ENCODE results near the gene TTC39A.
"Not testable (repeated sequence)": the region's sequence is repeated elsewhere in the genome, so short reads cannot be mapped to it uniquely, and the experiment has no call there.

Gene TTC39A

DNA sequence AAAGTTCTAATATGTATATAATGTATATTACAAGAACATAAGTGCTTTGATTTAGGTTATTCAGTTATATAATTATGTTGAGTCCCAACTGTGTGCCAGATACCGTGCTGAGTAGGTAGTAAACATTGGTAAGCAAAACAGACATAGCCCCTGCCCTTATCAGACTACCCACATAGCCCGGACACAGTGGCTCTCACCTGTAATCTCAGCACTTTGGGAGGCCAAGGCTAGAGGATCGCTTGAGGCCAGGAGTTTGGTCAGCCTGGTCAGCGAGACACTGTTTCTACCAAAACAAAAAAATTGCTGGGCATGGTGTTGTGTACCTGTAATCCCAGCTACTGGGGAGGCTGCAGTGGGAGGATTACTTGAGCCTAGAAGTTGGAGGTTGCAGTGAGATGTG is 63.6 kb downstream of the TTC39A start:
- no peak for DNase-seq (ENCODE audit: low read depth in 2 of 2)

DNA sequence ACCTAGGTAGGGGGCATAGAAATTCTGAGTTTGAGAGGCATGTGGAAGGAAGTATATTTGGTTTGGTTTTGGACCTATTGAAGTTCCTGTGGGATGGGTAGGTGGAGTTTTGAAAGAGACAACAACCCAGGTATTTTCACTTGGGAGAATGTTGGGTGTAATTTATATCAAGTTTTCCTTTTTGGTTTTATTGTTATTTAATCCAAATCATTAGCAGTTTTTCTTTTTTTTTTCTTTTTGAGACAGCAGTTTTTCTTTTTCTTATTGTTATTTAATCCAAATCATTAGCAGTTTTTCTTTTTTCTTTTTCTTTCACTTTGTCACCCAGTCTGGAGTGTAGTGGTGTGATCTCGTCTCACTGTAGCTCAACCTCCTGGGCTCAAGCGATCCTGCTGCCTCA is 64.2 kb downstream of the TTC39A start:
- DNase-seq (ENCODE audit: low read depth in 2 of 2): no peak

DNA sequence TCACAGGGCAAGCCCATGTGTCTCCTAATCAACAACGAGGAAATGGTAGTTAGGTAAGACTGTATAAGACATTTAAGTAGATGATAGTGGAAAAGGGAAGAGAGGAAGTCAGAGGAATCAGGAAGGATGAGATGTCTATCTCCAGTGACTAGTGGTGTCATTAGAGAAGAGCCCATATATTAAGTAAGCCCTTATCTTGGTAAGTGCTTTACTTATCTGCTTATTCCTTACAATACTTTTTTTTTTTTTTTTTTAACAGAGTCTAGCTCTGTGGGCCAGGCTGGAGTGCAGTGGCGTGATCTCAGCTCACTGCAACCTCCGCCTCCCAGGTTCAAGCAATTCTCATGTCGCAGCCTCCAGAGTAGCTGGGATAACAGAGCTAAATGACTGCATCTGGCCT is 64.7 kb downstream of the TTC39A start:
- no peak for DNase-seq (ENCODE audit: low read depth in 2 of 2)

DNA sequence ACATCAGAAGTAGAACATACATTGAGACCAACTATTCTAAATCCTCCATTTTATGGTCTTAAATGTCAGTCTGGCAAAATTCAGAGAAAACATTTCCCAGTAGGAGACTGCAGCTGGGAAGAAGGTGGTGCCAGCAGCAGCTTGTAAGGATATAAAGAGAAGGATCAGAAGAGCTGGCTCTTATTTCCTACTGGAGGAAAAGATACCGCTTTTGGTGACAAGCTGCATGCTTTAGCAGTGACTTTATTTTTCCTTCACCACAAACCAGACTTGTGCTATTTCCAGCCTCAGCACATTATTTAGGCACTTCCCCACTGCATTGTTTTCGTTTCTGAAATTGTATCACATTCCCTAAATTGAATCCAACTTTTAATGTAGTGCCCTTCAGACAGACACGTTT is 65.9 kb downstream of the TTC39A start:
- DNase-seq (ENCODE audit: low read depth in 2 of 2): no peak

DNA sequence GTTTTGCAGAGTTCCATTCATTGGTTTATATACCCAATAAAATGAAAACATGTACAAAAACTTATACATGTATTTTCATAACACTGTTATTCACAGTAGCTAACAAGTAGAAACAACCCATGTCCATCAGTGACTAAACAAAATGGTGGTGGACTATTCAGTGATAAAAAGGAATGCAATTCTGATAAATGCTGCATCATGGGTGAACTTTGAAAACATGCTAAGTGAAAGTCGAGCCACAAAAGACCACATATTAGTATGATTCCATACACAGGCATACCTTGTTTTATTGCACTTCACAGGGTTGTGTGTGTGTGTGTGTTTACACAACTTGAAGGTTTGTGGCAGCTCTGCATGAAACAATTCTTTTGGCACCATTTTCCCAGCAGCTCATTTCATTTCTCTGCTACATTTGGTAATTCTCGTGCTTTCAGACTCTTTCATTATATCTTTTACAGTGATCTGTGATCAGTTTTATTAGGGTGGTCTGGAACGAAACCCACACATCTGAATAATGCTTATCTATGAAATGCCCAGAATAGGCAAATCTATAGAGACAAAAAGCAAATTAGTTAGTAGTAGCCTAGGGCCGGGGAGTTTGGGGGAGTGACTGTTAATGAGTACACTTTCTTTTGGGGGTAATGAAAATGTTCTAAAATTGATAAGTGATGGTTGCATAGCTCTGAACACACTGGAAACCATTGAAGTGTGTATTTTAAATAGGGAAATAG is 67.0 kb downstream of the TTC39A start:
- DNase-seq (ENCODE audit: low read depth in 2 of 2): no peak

DNA sequence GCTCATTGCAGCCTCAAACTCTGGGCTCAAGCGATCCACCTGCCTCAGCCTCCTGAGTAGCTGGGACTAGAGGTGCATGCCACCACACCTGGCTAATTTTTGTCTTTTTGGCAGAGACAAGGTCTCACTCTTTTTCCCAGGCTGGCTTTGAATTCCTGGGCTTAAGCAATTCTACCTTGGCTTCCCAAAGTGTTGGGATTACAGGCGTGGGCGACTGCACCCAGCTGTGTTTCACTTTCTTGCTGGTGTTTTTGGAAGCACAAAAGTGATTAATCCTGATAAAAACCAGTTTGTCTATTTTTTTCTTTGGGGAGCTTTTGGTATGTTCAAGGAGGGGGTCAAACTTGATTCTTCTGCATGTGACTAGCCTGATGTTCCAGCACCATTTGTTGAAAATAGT is 75.0 kb downstream of the TTC39A start:
- DNase-seq (ENCODE audit: low read depth in 2 of 2): no peak

DNA sequence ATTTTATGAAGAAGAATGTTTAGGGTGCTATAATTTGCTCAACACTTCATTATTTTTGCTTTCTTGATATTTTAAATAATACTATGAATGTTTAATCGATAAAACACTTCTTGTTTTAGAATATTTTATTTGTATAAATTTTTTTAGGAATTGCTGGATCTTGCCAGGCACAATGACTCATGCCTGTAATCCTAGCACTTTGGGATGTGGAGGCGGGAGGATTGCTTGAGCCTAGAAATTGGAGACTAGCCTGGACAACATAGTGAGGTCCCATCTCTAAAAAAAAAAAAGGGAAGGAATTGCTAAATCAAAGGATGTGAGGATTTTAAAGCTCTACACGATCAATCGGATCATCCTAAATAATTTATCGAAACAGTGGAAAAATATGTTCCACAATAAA is 76.7 kb downstream of the TTC39A start:
- DNase-seq (ENCODE audit: low read depth in 2 of 2): no peak

DNA sequence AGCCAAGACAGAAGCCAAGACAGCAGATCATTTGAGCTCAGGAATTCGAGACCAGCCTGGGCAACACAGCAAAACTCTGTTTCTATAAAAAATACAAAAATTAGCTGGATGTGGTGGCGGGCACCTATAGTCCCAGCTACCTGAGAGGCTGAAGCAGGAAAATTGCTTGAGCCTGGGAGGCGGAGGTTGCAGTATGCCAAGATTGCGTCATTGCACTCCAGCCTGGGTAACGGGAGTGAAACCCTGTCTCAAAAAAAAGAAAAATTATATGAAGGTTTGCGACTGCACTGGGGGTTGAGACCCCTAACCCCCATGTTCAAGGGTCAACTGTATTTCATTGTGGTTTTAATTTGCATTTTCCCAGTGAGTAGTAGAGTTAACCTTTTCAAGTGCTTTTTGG is 78.0 kb downstream of the TTC39A start:
- DNase-seq (ENCODE audit: low read depth in 2 of 2): no peak

DNA sequence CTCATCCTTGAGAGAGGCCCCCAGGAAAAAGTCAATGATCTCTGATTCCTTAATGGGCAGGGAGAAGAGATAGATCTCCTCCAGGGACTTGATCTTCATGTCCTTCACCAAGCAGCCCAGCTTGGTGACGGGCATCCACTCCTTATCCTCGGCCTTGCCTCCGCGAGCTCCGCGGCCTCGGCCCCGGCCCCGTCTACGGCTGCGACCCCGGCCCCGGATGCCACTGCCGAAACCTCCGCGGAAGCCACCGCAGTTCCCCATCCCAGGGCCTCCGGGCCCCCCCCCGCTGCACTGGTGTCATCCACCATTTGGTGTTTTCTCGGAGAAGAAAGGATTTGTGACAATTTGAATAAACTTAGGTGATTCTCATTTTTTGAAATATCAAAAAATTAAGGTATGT is 79.2 kb downstream of the TTC39A start:
- not testable (repeated sequence) for DNase-seq (ENCODE audit: low read depth in 2 of 2)

DNA sequence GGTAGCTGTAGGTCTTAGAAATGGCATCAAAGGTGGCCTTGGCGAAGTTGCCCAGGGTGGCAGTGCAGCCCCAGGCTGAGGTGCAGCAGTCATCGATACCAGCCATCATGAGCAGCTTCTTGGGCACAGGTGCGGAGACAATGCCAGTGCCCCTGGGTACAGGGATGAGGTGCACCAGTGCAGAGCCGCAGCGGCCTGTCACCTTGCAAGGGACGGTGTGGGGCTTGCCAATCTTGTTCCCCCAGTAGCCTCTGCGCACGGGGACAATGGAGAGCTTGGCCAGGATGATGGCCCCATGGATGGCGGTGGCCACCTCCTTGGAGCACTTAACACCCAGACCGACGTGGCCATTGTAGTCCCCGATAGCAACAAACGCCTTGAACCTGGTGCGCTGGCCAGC is 79.6 kb downstream of the TTC39A start:
- DNase-seq (ENCODE audit: low read depth in 2 of 2): not testable (repeated sequence)

DNA sequence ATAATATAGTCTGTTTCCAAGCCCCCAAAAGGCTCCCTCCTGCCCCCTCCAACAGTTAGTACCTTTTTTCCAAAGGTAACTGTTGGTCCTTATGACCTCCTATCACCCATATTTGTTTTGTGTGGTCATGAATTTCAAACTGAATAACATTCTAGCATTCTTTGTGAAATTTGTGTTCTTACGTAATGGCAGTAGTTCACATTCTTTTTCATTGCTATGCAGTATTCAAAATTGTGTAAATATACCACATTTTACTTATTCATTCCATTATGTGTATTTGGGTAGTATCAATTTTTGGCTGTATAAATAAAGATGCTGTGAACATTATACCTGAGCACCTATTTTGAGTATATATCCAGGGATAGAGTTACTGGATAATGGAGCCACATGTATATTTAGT is 80.9 kb downstream of the TTC39A start:
- DNase-seq (ENCODE audit: low read depth in 2 of 2): no peak

DNA sequence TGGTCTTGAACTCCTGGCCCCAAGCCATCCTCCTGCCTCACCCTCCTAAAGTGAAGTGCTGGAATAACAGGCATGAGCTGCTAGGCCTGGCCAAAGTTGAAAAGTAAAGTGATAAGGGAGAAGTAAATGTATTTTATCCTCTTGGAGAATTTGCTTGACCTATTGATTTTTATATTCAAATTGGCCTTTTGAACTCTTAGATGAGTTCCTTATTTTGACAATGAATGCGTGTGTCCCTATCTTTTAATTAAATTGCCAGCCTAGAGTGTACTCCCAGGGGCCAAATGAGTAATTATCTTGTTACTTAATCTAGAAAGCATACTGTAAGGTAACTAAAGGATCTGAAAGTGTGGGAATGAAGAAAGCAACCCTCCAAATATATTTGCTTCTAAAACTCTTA is 82.9 kb downstream of the TTC39A start:
- DNase-seq (ENCODE audit: low read depth in 2 of 2): no peak

DNA sequence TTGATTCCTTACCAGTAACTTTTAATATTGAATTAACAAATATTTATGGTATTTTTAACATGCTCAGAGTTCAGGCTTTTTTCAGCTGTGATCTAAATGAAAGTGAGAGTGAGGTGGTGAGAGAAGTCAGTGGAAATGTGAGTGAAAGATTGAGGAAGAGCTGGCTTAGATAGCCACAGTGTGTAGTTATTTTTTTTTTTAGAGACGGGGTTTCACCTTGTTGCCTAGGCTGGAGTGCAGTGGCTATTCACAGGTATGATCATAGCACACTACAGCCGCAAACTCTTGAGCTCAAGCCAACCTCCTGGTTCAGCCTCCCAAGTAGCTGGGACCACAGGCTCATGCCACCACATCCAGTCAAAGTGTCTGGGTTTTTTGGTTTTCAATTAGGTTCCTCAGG is 83.3 kb downstream of the TTC39A start:
- no peak for DNase-seq (ENCODE audit: low read depth in 2 of 2)

DNA sequence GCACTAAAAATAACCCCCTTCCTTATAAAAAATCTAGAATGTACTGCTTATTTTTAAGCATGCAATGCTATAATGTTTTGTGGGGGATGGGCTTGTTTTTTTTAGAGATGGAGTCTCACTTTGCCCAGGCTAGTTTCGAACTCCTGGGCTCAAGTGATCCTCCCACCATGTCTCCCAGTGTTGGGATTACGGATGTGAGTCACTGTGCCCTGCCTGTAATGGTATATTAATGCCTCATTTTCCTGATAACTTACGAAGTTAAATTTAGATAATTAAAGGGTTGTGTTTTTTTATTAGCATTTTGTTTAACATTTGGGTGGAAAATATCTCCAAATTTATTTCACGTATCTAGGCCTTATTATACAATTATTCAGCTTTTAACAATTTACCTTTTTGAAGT is 87.8 kb downstream of the TTC39A start:
- no peak for DNase-seq (ENCODE audit: low read depth in 2 of 2)

DNA sequence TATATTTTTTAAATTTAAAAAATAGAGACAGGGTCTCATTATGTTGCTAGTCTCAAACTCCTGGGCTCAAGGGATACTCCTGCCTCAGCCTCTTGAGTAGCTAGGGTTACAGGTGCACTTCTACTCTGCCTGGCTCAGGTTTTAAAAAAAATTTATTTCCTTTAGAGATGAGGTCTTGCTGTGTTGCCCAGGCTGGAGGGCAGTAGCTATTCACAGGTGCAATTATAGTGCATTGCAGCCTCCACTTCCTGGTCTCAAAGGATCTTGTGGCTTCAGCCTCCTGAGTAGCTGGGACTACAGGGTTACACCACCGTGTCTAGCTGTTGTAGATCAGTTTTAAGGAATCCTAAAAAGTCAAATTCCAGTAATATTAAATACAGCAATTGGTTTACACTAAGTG is 89.2 kb downstream of the TTC39A start:
- no peak for DNase-seq (ENCODE audit: low read depth in 2 of 2)

DNA sequence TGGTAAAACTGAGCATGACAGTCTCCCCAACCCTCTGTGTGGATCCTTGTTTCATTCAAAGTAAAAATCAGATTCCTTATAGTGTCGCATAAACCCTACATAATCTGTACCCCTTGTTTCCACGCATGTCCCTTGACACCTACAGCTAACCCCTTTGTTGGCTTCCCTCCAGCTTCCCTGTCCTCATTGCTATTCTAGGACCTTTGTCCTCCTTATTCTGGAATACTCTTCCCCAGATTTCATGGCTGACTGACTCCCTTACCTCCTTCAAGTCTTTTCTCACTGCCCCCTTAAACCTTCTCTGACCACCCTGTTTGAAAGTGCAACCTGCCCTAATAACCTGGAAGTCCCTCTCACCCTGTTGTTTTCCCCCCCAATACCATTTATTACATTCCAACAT is 90.3 kb downstream of the TTC39A start:
- DNase-seq (ENCODE audit: low read depth in 2 of 2): no peak

DNA sequence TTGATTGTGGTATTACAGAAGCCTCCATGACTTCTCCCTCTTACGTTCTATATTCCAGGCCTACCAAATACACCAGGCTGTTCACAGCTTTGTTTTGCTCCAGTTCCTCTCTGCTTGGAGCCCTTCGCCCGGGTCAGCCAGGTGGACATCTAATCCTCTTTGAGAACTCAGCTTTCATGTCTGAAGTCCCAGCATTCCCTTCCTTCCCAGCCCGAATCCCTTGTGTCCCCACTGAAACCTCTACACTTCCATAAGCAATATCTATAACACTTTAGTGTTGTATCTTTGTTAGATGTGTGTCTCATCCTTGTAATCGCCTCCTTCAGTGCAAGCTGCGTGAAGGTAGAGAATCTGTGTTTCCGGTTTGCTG is 92.3 kb downstream of the TTC39A start:
- DNase-seq (ENCODE audit: low read depth in 2 of 2): no peak

DNA sequence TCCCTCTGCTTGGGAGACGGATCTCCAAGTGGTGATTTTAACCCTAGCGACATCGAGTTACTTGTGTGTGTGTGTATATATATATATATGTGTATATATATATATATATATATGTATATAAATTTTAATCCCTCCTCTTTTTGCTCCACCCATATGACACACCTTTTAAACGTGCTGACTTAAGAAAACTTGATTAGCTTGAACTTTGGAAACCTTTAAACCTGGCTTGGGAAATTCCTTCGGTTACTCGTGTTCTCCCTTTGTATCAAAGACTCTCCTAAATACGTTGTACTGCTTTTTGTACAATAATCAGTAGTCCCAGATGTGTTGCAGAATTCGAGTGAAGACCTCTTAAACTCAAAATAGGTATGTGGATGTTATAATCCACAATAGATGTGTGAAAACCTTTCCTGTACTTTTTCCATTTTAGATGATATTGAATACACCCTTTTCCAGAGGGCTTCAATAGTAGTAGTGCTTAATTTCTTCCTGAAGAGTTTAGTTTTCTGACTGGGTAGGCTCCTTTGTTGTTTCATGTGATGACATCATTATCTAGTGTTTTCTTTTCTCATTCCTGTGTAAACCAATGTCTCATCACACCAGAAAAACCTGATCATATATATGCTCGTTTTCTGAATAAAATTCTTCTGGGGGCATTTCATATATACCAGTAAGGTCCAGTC is 92.9 kb downstream of the TTC39A start:
- DNase-seq (ENCODE audit: low read depth in 2 of 2): no peak
